Aorta (tissue), 5 donors: ENCODE results near the gene ATP5PD. TPM values are rescaled to one million over a fixed set of nuclear protein-coding genes. Genes with fewer than 3 reads are reported as not detected.
A peak's percentile ranks its signal among the peaks of the same experiment; 100 is the strongest.
"Not testable (repeated sequence)": the region's sequence is repeated elsewhere in the genome, so short reads cannot be mapped to it uniquely, and the experiment has no call there.

Experiments
- ATAC-seq: fragments of 200-7000 bp; cut with Tn5 transposase; one replicate; pipeline ENCODE4 v1.9.1; 2022; ENCODE audit warnings: moderate library complexity; ENCODE audit not compliant: low FRiP score
- DNase-seq, 2 donors: peaks; one replicate each; pipeline ENCODE4 v3.0.0-alpha.2; 2020
- H3K27ac ChIP-seq, 2 donors: one replicate each; pipeline ENCODE4 v1.5.1; 2013; ENCODE audit warnings: low read length in 2 of 2, mild to moderate bottlenecking in 2 of 2, moderate library complexity in 2 of 2, control low read depth in 1 of 2, inconsistent platforms in 1 of 2, low read depth in 1 of 2
- H3K27me3 ChIP-seq, 2 donors: one replicate each; pipeline ENCODE4 v1.6.1; 2013; ENCODE audit warnings: control low read depth in 1 of 2, low read length in 1 of 2, mild to moderate bottlenecking in 1 of 2, moderate library complexity in 1 of 2; ENCODE audit not compliant: insufficient read depth in 2 of 2, control insufficient read depth in 1 of 2
- H3K36me3 ChIP-seq, 2 donors: one replicate each; pipeline ENCODE4 v1.6.1; 2013; ENCODE audit warnings: control low read depth in 1 of 2, low read length in 1 of 2, mild to moderate bottlenecking in 1 of 2; ENCODE audit not compliant: insufficient read depth in 2 of 2, control insufficient read depth in 1 of 2
- H3K4me1 ChIP-seq, 2 donors: one replicate each; pipeline ENCODE4 v1.6.1; 2013; ENCODE audit warnings: low read length in 2 of 2, control low read depth in 1 of 2, mild to moderate bottlenecking in 1 of 2, moderate library complexity in 1 of 2; ENCODE audit not compliant: insufficient read depth in 2 of 2, control insufficient read depth in 1 of 2
- H3K4me3 ChIP-seq, 2 donors: one replicate each; pipeline ENCODE4 v1.5.1; 2013; ENCODE audit warnings: low read length in 2 of 2, control low read depth in 1 of 2, mild to moderate bottlenecking in 1 of 2
- H3K9me3 ChIP-seq: one replicate; pipeline ENCODE4 v1.6.1; 2013; ENCODE audit warnings: mild to moderate bottlenecking, low read length; ENCODE audit not compliant: control insufficient read depth
- WGBS, 2 donors: extraction: QIAGEN DNeasy Blood & Tissue Kit; methylation state at CpG; one replicate each; pipeline ENCODE4 v1.1.7; 2013; 5-methylcytosine and 5-hydroxymethylcytosine counted together
- intact Hi-C, 2 donors: fragments of 100-400 bp; cut with DNase I; formaldehyde crosslinking; loops; one replicate each; pipeline versions ENCODE4 v1.14.2 to v1.15.0; 2022
- polyA plus RNA-seq, 2 donors: library from polyadenylated mRNA; stranded (reverse); fragments of 200-250 nt; gene quantifications; one replicate each; pipeline ENCODE4 v1.2.3, GENCODE V29; 2013
- total RNA-seq, 2 donors: library from RNA; stranded (reverse); fragmentation: NEBNext Ultra II Directional; extraction: Animal tissue kit (Norgen Biotek cat#: 25700); gene quantifications; one replicate each; pipeline ENCODE4 v1.2.1, GENCODE V29; 2021
- donor health status: healthy with polysubstance abuse.
- donor health status: Bipolar disorder and iron deficiency.
- donor health status: DM: no; HTN: no; CAD: no.
- donor health status: DM: no; HTN: no; CAD: no.
- donor health status: DM: yes; HTN: yes; CAD: no.

Gene ATP5PD
- total and polyA plus RNA-seq, 4 donors, result 136 to 520 (median 249) TPM

- intact Hi-C loops, result loop anchor here (2.0 to 5.0 kb wide), 3 partner anchors 45 to 71 kb away; partner anchors contain the start of gene CDR2L (in 1 of the 2)
- peak; percentile 91 for ATAC-seq
These were observed 13.2 kb downstream of the ATP5PD start for GRCh38 chr17:75033346-75034235.

GRCh38 chr17:75032720-75033280 is 14.0 kb downstream of the ATP5PD start:
- ATAC-seq, result no peak
- intact Hi-C loops, result loop anchor here (2.0 to 5.0 kb wide), 3 partner anchors 44 to 70 kb away; partner anchors contain the start of gene CDR2L (in 1 of the 2)
- peak overlapping the region in 1 of 2 donors; percentile 16 for H3K4me3 ChIP-seq
- H3K27ac ChIP-seq, result peak overlapping the region in 1 of 2 donors; percentile 16
- no peaks in the 10 kb centered on the region for H3K36me3 ChIP-seq
- 0 to 1% methylated on average over 13 of the region's 13 CpGs for WGBS, 2 donors
- H3K9me3 ChIP-seq, result no peaks in the 10 kb centered on the region
- no peaks in the 10 kb centered on the region for H3K4me1 ChIP-seq
- DNase-seq, result peak; percentile 63 to 79
- H3K27me3 ChIP-seq, result no peaks in the 10 kb centered on the region

More at GRCh38 chr17:75033346-75034235, 13.2 kb downstream of the ATP5PD start:
- Histone ChIP-seq H3K36me3 (no peaks in the 10 kb centered on the region), H3K27ac (peak overlapping the region in 1 of 2 donors; percentile 1), H3K27me3 (no peaks in the 10 kb centered on the region), H3K4me3 (peak overlapping the region; percentile 1 to 37), H3K9me3 (no peaks in the 10 kb centered on the region), H3K4me1 (no peaks in the 10 kb centered on the region)
- DNase-seq, result peak; percentile 93 to 97
- 1% methylated on average over 36 of the region's 36 CpGs for WGBS, 2 donors

GRCh38 chr17:75031972-75032719 is 14.6 kb downstream of the ATP5PD start:
- intact Hi-C loops, result loop anchor here (2.0 to 5.0 kb wide), 3 partner anchors 43 to 70 kb away; partner anchors contain the start of gene CDR2L (in 1 of the 2)
- peak overlapping the region in 1 of 2 donors; percentile 20 for H3K27ac ChIP-seq
- ATAC-seq (peak; percentile 58), DNase-seq (peak; percentile 87 to 89)
- H3K4me3 ChIP-seq, result peak overlapping the region in 1 of 2 donors; percentile 16
- no peaks in the 10 kb centered on the region for H3K36me3 ChIP-seq
- WGBS, 2 donors, result 6% methylated on average over 10 of the region's 10 CpGs
- no peaks in the 10 kb centered on the region for H3K9me3 ChIP-seq
- H3K4me1 ChIP-seq, result no peaks in the 10 kb centered on the region
- no peaks in the 10 kb centered on the region for H3K27me3 ChIP-seq

- Histone ChIP-seq H3K9me3 (no peaks in the 10 kb centered on the region), H3K4me1 (no peaks in the 10 kb centered on the region), H3K27me3 (no peaks in the 10 kb centered on the region), H3K4me3 (no peak overlapping the region), H3K27ac (no peak overlapping the region), H3K36me3 (no peaks in the 10 kb centered on the region)
- 77 to 95% methylated on average over 8 of the region's 8 CpGs for WGBS, 2 donors
- ATAC-seq (no peak), DNase-seq (no peak)
- intact Hi-C loops, result loop anchor here (5.0 kb wide), 2 partner anchors 43 to 68 kb away; partner anchors contain the start of gene CDR2L (in 1 of the 2)
These were observed 16.6 kb downstream of the ATP5PD start for GRCh38 chr17:75030161-75030560.

GRCh38 chr17:75026650-75027049 is 20.1 kb downstream of the ATP5PD start:
- ATAC-seq, H3K36me3 ChIP-seq, H3K4me3 ChIP-seq, DNase-seq, H3K4me1 ChIP-seq, intact Hi-C loops, H3K27me3 ChIP-seq, H3K9me3 ChIP-seq, H3K27ac ChIP-seq: not testable (repeated sequence)
- WGBS, 2 donors, result 86 to 92% methylated on average over 2 of the region's 2 CpGs

GRCh38 chr17:75025398-75025734 is 21.4 kb downstream of the ATP5PD start:
- H3K27ac ChIP-seq, H3K27me3 ChIP-seq, H3K36me3 ChIP-seq, ATAC-seq, intact Hi-C loops, H3K4me1 ChIP-seq, DNase-seq, H3K9me3 ChIP-seq, H3K4me3 ChIP-seq: not testable (repeated sequence)
- WGBS, 2 donors, result 89 to 91% methylated on average over 9 of the region's 9 CpGs

GRCh38 chr17:75024686-75025397 is 21.9 kb downstream of the ATP5PD start:
- WGBS, 2 donors, result 77 to 82% methylated on average over 10 of the region's 10 CpGs
- no peak overlapping the region for H3K27ac ChIP-seq
- H3K4me3 ChIP-seq, result no peak overlapping the region
- peaks cover 0 to 5% of the 10 kb centered on the region in 2 donors for H3K36me3 ChIP-seq
- H3K9me3 ChIP-seq, result no peaks in the 10 kb centered on the region
- intact Hi-C loops, result no loop called here
- no peak for DNase-seq
- H3K27me3 ChIP-seq, result no peaks in the 10 kb centered on the region
- H3K4me1 ChIP-seq, result no peaks in the 10 kb centered on the region
- no peak for ATAC-seq
